Measurements from ENCODE around the gene TPTE2.

GRCh38 chr13:19519049-19519448 lies 42.3 kb downstream of the TPTE2 start:
- TF ChIP-seq CTCF (IDR thresholded peaks at IDR 0.05; ENCODE audit: low read length) (no peak), EZH2 (IDR thresholded peaks at IDR 0.05; ENCODE audit: borderline replicate concordance, low read length) (no peak)

Measured in OCI-LY1 (cell line).